T-helper 22 cell (primary cell): ENCODE results near the gene STAG3.
A peak's percentile ranks its signal among the peaks of the same experiment; 100 is the strongest.
"Not testable (repeated sequence)": the region's sequence is repeated elsewhere in the genome, so short reads cannot be mapped to it uniquely, and the experiment has no call there.

ENCODE experiments used
- DNase-seq: peaks from one replicate; pipeline ENCODE4 v3.0.0-alpha.2; 2020; ENCODE audit warnings: low read depth

Gene STAG3, protein sequence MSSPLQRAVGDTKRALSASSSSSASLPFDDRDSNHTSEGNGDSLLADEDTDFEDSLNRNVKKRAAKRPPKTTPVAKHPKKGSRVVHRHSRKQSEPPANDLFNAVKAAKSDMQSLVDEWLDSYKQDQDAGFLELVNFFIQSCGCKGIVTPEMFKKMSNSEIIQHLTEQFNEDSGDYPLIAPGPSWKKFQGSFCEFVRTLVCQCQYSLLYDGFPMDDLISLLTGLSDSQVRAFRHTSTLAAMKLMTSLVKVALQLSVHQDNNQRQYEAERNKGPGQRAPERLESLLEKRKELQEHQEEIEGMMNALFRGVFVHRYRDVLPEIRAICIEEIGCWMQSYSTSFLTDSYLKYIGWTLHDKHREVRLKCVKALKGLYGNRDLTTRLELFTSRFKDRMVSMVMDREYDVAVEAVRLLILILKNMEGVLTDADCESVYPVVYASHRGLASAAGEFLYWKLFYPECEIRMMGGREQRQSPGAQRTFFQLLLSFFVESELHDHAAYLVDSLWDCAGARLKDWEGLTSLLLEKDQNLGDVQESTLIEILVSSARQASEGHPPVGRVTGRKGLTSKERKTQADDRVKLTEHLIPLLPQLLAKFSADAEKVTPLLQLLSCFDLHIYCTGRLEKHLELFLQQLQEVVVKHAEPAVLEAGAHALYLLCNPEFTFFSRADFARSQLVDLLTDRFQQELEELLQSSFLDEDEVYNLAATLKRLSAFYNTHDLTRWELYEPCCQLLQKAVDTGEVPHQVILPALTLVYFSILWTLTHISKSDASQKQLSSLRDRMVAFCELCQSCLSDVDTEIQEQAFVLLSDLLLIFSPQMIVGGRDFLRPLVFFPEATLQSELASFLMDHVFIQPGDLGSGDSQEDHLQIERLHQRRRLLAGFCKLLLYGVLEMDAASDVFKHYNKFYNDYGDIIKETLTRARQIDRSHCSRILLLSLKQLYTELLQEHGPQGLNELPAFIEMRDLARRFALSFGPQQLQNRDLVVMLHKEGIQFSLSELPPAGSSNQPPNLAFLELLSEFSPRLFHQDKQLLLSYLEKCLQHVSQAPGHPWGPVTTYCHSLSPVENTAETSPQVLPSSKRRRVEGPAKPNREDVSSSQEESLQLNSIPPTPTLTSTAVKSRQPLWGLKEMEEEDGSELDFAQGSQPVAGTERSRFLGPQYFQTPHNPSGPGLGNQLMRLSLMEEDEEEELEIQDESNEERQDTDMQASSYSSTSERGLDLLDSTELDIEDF

DNA sequence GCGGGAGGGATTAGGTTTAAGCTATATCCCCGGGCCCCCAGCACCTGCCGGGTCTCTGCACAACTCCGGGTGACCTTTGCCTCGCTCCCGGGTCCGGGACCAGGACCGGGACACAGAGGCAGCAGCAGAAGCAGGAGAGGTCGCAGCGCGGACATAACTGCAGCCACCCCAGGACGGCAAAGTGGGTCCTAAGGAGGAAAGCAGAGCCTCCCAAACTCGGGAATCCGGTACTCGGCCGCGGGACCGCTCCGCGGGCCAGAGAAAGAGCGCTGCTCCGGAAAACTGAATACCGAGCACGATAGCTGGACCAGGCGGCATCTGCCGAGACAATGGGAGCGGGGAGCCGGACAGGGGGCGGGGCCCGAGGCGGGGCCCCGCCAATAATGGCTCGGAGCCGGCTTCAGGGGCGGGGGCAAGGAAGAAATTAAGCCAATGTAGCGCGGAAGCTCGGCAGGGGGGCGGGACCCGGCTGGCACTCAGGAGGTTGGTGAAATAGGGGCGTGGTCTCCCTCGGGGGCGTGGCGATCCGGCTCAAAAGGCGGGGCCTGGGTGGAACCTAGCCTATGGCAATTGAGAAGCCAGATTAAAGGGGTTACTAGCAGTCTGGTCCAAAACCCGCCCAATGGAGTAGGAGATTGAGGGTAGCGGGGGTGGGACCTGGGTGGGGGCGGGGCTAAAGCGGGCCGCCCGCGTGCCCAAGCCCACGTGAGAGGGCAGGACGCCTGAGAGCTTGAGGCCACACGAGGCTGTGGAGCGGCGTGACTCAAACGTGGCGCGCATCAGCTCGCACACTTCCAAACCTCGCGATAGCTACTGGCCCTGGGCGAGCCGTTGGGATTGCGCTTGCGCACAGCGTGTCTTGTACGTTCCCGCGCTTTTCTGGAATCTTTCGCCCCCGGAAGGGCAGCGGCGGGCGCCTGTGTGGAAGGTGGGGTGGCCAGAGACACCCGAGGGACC, at the start of gene STAG3, which contains the start of gene GPC2:
TSS of gene STAG3 (plus strand) at position 874 of the 957 bp plus-strand sequence. CDS start 2,639 bp downstream, outside the sequence.
TSS of gene GPC2 (minus strand) at position 337 of the 957 bp plus-strand sequence. CDS start at position 155, 182 bp downstream.
- peak; percentile 92 for DNase-seq

DNA sequence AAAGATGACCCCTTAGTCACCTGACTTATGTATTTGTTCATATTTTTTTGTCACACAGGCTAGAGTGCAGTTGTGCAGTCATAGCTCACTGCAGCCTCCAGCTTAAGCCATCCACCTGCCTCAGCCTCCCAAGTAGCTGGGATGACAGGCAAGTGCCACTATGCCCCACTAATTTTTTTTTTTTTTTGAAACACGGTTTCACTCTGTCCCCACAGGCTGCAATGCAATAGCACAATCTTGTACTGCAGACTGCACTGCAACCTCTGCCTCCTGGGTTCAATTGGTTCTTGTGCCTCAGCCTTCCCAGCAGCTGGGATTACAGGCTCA, 49.1 kb upstream of the STAG3 start:
- DNase-seq: no peak

DNA sequence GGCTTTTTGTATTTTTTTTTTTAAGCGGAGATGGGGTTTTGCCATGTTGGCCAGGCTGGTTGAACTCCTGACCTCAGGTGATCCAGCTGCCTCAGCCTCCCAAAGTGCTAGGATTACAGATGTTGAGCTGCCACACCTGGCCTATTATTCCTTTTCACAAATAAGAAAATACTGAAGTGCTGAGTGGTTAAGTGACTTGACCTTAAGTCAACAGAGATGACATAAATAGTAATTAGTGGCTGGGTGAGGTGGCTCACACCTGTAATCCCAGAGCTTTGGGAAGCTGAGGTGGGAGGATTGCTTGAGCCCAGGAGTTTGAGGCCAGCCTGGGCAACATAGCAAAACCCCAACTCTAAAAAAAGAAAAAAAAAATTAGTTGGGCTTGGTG, 47.5 kb upstream of the STAG3 start:
- DNase-seq: not testable (repeated sequence)

DNA sequence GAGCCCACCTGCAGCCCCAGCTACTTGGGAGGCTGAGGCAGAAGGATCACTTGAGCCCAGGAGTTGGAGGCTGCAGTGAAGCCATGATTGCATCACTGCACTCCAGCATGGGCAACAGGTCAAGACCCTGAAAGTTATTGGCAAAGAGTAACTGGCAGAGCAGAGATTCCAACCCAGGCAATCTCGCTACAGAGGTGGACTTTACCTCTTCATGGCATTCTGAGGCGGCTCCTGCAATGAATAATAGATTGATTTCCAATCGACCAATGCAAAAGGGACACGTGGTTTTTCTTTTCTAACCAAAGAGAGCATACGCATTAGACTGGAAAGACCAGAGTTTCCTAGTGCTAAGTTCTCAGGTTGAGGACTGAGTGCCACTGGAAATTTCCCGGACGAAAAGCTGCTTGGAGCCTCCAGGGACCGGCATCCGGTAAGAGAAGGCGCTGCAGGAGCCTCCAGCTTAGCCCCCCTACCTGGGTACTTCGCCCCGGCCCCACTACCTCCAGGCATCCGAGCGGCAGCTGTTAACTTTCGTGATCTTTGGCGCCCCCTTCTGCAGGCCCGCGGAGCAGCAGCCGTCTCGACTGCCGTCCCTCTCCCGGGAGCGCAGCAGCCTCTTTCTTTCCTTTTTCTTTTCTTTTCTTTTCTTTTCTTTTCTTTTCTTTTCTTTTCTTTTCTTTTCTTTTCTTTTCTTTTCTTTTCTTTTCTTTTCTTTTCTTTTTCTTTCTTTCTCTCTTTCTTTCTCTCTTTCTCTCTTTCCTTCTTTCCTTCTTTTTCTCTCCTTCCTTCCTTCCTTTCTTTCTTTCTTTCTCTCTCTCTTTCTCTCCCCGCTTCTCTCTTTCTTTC, 46.9 kb upstream of the STAG3 start:
- DNase-seq: peak; percentile 61

DNA sequence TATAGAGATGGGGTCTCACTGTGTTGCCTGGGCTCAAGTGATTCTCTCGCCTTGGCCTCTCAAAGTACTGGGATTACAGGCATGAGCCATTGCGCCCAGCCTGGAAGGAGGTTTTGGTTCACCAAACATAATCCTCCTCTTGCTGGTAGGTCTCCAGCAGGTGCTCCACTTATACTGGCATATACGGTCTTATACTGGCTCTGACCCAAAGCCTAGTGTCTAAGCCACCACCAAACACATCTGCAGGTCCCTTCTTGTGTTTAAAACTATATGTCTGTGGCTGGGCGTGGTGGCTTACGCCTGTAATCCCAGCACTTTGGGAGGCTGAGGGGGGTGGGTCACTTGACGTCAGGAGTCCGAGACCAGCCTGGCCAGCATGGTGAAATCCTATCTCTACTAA, 45.6 kb upstream of the STAG3 start:
- no peak for DNase-seq

DNA sequence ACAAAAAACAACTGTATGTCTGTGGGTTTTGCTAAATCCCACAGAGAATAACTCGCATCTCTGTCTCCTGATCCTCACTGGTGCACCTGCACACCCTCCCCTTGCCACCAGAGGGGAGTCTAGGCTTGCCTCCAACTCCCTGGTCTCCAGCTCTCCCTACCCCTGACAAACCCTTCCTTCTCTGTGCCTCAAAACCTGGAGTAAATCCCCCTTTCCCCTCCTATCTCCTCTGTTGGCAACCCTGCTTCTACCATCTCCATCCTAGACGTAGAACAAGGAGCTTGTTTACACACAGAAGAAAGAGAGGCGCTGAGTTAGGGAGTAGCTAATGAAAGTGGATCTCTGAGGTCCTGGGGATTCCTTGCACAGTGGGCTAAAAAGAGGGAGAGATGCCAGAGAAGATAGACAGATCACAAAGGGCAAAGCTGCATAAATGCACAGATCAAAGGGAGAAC, 45.0 kb upstream of the STAG3 start:
- peak; percentile 22 for DNase-seq

DNA sequence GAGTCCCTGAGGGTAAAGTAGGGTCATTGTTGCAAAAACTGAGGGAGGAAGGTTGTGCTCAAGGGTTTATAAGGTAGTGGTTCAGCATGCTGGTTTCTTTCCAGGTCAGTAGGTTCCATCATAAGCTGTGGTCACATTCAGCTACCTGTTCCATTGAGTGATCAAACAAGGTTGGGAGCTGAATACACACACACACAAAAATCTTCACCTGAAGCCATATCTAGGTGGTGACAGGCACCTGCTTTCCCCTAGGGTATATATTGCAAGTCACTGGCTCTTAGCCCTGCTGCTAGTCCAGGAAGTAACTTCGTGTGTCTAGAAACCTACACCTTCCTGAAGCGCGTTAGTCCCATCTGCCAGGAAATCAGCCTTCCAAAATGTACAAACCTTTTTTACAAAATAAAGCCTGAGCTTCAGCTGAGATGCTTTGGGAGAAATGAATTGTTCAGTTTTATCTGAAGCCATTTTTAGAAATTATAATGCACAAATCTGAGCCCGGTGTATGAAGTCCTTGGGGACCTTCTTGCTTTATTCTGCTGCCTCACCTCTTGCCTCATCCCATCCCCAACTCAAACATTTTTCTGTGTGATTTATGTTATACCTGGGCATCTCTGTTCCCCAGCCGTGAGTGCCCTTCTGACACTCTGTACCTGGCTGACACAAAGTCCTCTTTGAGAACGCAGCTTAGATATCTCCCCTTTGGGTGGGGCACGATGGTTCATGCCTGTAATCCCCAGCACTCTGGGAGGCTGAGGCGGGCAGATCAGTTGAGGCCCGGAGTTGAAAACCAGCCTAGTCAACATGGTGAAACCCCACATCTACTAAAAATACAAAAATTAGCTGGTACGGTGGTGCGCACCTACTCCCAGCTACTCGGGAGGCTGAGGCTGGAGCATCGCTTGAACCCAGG, 39.6 kb upstream of the STAG3 start:
- DNase-seq: no peak

DNA sequence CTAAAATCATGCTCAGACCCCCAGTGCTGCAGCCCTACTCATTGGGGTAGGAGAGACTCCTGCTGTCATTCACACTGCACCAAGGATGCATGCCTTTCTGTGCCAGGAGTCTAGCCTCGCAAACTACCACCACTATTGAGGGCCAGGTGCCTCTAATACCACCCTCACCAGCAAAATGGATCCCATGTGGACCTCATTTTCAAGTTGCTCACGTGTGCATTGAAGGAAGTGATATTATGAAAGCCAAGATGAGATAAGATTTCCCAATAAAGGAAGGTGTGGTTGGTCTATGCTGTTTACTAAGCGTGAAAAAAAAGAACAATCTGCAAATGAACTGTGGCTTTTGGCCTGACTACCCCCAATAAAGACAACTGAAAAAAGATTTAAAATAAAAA, 36.2 kb upstream of the STAG3 start:
- no peak for DNase-seq

DNA sequence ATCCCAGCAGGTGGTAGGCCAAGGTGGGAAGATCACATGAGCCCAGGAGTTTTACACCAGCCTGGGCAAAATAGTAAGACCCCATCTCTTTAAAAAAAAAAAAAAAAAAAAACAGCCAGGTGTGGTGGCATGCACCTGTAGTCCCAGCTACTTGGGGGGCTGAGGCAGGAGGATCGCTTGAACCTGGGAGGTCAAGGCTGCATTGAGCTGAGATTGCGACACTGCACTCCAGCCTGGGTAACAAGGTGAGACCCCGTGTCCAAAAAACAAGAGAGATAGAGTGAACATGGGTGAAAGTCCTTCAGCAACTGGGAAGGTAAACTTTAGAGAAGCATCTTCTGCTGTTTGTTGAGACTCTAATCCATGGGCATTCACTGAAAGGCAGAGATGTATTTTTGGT, 35.3 kb upstream of the STAG3 start:
- DNase-seq: no peak

DNA sequence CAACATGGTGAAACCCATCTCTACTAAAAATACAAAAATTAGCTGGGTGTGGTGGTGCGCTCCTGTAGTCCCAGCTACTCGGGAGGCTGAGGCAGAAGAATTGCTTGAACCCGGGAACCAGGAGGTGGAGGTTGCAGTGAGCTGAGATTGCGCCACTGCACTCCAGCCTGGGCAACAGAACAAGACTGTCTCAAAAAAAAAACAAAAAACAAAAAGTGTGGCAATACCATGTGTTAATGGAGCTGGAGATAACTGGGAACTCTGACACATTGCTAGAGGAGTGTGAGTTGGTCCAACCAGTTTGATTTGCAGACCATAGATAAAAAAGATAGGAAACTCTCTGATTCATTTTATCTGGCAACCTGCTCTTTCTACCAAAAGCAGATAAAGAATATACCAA, 31.4 kb upstream of the STAG3 start:
- not testable (repeated sequence) for DNase-seq

DNA sequence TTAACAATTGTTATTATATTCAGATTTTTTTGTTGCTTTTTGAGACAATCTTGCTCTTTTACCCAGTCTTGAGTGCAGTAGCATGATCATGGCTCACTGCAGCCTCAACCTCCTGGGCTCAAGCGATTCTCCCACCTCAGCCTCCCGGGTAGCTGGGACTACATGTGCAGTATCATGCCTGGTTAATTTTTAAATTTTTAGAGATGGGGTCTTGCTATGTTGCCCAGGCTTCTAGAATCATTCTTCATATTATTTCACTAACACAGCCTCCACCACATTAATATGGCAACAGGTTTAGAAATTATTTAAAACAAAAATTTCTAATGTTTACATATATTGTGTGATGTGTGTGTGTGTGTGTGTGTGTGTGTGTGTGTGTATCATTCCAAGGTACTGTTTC, 30.4 kb upstream of the STAG3 start:
- DNase-seq: no peak

DNA sequence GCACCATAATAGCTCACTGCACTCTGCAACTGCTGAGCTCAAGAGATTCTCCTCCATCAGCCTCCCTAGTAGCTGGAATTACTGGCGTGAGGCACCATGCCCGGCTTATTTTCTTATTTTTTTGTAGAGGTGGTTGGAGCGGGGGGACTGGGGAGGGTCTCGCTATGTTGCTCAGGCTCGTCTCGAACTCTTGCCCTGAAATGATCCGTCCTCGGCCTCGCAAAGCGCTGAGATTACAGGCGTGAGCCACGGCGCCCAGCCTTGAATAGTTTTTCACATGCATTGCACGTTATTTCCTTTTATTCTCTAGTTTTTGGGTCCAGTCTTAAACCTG, 29.5 kb upstream of the STAG3 start:
- no peak for DNase-seq

DNA sequence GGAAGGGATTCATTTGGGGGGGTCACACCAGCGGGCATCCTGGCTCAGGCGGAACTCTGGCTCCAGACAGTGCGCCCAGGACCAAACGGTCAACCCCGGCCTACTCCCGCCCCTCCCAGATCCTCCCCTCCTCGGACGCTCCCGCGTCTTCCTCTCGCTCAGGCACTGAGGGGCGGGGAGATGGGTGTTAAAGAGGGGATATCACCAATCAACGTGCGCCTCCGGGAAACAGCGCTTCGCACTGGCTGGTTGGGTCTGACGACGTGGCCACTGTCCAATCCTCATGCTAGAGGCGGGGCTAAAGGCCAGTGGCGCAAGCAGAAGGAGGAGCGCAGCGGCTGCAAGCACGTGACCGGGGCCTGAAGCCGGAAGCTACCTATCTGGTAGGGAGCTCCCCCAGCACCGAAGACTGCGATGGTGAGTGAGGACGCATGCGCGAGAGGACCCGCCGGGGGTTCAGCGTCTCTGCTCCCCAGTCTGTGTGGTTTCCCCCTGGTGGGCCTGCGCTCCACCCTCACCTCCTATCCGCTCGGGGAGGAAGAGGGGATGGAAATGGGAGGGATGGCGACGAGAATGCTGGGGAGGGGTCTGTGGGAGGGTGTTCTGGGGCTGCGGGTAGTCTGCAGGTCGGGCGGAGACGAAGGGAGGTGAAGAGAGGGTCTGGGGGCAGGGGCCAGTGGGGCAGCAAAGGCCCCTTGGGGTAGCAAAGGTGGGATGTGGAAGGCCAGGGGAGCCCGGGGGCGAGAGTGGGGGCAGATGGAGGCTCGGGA, 29.0 kb upstream of the STAG3 start, which contains the start of gene LAMTOR4:
TSS of gene LAMTOR4 (plus strand) at position 360 of the 770 bp plus-strand sequence. CDS start at position 415, 55 bp downstream.
- peak; percentile 99 for DNase-seq

DNA sequence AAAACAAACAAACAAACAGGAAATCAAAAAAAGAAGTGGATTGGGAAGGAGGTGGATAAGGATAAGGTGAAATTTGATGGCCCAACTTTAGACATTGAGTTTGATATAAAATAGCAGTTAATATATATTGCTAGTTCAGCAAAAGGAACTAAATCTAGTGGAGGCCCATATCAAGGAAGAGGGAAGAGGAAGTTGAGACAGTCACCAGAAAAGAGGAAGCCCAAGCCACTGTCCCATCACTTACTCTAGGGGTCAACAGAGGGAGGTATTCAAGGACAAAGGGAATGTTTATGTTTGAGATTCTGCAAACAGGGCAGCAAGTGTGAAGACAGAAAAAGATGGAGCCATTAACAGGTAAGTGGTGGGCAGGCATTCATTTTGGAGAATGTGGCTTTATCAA, 25.3 kb upstream of the STAG3 start:
- no peak for DNase-seq

DNA sequence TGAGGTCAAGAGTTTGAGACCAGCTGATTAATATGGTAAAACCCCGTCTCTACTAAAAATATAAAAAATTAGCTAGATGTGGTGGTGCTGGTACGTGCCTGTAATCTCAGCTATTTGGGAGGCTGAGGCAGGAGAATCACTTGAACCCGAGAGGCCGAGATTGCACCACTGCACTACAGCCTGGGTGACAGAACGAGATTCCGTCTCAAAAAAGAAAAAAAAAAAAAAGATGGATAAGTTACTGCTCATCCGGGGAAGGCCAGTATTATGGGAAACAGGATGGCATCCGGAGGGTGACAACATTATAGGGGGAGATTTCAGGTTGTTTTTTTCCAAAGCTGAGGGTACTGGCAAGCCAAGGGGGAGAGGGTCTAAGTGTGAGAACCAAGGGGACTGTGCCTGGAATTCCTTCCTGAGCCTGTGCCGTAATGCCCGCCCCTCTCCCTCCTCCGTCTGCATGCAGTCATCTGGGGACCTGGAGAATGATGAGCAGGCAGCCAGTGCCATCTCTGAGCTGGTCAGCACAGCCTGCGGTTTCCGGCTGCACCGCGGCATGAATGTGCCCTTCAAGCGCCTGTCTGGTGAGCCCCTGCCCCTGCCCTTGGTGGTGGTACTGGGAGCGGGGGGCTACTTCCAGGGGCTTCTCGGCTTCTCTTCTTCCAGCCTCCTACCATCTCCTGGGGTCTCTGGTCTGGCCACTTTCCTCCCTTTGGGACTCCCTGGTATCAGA, 24.6 kb upstream of the STAG3 start:
- DNase-seq: no peak

DNA sequence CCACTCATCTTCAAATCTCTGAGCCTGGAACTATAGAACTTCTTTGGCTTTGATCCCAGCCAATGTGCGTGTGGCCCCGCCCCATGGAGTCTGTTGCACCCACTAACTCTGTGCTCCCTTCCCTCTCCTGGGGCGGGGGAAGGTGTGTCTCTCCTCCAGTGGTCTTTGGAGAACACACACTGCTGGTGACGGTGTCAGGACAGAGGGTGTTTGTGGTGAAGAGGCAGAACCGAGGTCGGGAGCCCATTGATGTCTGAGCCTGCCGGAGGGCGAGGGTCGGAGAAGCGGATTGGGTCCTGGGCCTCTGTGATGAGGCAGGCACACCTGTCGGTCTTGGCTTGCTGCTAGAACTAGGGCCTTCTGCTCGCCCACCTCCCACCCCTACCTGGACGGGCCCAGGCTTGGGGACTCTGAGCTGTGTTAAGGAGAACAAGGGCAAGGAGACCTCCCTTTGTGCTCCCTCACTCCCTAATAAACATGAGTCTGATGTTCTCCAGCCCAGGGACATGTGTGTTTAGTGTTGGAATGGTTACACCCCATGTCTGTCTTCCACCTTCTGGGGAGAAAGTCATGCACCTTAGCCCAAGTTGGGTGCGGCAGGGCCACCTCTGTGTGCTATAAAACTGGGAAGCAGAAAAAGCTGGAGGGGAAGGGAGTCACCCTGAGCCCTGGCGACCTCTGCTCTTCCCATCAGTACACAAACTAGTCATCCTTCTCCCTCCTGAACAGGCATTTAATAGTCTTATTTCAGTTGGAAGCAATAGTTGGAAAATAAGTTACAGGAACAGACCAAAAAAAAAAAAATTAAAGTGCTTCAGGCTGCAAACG, 23.8 kb upstream of the STAG3 start:
- DNase-seq: no peak
